ENCODE results near the gene SORCS1.

SORCS1 gene

DNA sequence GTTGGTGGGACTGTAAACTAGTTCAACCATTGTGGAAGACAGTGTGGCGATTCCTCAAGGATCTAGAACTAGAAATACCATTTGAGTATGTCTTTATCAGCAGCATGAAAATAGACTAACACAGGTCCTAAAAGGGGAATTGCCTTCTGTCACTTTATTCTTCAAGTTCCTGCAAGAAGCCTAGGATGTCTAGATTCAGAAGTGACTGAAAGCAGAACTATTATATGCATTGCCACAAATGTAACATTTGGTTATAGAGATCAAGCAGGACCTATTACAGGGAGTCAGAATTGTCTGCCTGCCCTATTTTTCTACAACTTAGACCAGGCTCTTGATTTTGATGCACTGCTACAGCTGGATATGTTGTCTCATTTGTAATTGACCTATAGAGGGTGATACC, 364.7 kb downstream of the SORCS1 start:
- DNase-seq (ENCODE audit: low read depth), result no peak
- H3K4me3 ChIP-seq (ENCODE audit: low read depth, low read length), result no peak overlapping the region
- TF ChIP-seq CTCF (IDR thresholded peaks at IDR 0.05; ENCODE audit: control insufficient read depth, extremely low read depth, insufficient read depth), result no peak

DNA sequence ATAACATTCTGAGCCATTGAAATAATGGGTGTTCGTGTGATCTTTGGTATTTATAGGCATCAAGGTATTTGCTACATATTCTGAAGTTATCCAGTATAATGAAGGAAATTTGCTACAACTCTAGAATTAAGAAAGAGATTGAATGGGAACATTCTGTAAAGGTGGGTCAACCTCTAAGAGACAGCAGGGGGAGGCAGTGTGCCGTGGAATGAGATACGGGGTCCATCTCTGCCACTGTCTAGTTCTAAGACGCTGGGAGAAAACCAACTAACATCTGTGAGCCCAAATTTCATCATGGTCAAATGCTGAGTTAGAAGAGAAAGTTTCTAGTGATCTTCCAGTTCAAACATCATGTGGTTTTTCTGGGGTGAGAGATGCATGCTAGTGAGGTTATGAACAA, 368.9 kb downstream of the SORCS1 start:
- H3K4me3 ChIP-seq (ENCODE audit: low read depth, low read length), result no peak overlapping the region
- TF ChIP-seq CTCF (IDR thresholded peaks at IDR 0.05; ENCODE audit: control insufficient read depth, extremely low read depth, insufficient read depth), result peak; percentile 27; the same call in 1 of the 2 replicates
- DNase-seq (ENCODE audit: low read depth), result no peak

DNA sequence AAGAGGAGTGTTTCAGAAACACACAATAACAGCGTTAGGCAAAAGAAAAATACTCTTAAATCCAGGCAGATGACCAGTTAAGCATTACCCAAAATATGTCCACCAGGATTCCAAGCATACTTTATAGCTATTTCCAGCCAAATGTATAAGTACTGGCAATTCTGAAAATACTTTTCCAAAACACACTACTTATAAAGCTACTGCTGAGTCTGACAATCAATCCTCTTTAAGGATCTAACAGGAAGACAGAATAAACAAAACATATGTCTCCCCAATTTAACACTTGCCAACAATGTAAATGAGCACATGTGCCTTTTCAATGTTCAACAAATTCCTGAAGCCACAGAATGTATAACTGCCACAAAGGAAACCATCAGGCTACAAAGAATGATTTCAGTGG, 370.9 kb downstream of the SORCS1 start:
- TF ChIP-seq CTCF (IDR thresholded peaks at IDR 0.05; ENCODE audit: control insufficient read depth, extremely low read depth, insufficient read depth), result no peak
- DNase-seq (ENCODE audit: low read depth), result no peak
- H3K4me3 ChIP-seq (ENCODE audit: low read depth, low read length), result no peak overlapping the region

- DNase-seq (ENCODE audit: low read depth), result no peak
- TF ChIP-seq CTCF (IDR thresholded peaks at IDR 0.05; ENCODE audit: control insufficient read depth, extremely low read depth, insufficient read depth), result no peak
- no peak overlapping the region for H3K4me3 ChIP-seq (ENCODE audit: low read depth, low read length)
Measured at GRCh38 chr10:106789623-106790022, 374.9 kb downstream of the SORCS1 start.

- no peak overlapping the region for H3K4me3 ChIP-seq (ENCODE audit: low read depth, low read length)
- DNase-seq (ENCODE audit: low read depth), result no peak
- TF ChIP-seq CTCF (IDR thresholded peaks at IDR 0.05; ENCODE audit: control insufficient read depth, extremely low read depth, insufficient read depth), result no peak
Measured at GRCh38 chr10:106788982-106789381, 375.5 kb downstream of the SORCS1 start.

DNA sequence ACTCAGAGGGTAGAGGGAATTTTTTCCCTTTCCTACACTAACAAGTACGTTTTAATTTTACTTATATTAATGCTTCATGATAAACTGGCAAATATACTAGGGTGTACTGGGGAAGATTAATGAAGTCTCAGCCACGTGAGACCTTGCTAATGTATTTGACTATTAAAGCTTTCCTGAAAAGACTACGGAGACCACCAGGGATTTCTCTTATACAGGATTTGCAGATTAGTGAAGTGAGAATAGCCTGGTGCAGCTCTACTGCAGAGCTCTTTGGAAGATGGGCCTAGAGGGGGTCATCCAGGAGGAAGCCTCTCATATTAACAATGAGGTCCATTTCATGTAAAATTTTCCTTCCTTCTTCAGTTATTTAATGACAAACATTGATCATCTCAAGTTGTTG, 379.0 kb downstream of the SORCS1 start:
- TF ChIP-seq CTCF (IDR thresholded peaks at IDR 0.05; ENCODE audit: control insufficient read depth, extremely low read depth, insufficient read depth), result no peak
- DNase-seq (ENCODE audit: low read depth), result no peak
- H3K4me3 ChIP-seq (ENCODE audit: low read depth, low read length), result no peak overlapping the region

GRCh38 chr10:106780632-106781031, 383.9 kb downstream of the SORCS1 start:
- H3K4me3 ChIP-seq (ENCODE audit: low read depth, low read length), result no peak overlapping the region
- no peak for TF ChIP-seq CTCF (IDR thresholded peaks at IDR 0.05; ENCODE audit: control insufficient read depth, extremely low read depth, insufficient read depth)
- no peak for DNase-seq (ENCODE audit: low read depth)

Measured in LNCaP clone FGC (cell line).